PC-9 (cell line): ENCODE results near the gene TMCO4.

Experiments used
- CTCF ChIP-seq: fragments of 200-600 bp; sonication (generic); conservative IDR thresholded peaks from 2 replicates; pipeline ENCODE4 v1.6.1; 2017; ENCODE audit warnings: mixed run types, antibody characterized with exemption, mild to moderate bottlenecking, moderate library complexity
- EZH2 ChIP-seq: fragments of 200-600 bp; sonication (generic); IDR thresholded peaks from 2 replicates; pipeline ENCODE4 v1.8.0; 2017; ENCODE audit warnings: antibody characterized with exemption, low read depth

- TF ChIP-seq EZH2 (no peak), CTCF (no peak)
Measured at GRCh38 chr1:19769211-19769932, 30.3 kb downstream of the TMCO4 start.
